HG02938 (cell line): ENCODE data around the gene GPC6.

Source experiments
- ATAC-seq: cut with Tn5 transposase; IDR thresholded peaks from one replicate; pipeline ENCODE4 v1.9.1; 2021; ENCODE audit warnings: mild to moderate bottlenecking, moderate library complexity; ENCODE audit not compliant: unreplicated experiment

Gene GPC6

DNA sequence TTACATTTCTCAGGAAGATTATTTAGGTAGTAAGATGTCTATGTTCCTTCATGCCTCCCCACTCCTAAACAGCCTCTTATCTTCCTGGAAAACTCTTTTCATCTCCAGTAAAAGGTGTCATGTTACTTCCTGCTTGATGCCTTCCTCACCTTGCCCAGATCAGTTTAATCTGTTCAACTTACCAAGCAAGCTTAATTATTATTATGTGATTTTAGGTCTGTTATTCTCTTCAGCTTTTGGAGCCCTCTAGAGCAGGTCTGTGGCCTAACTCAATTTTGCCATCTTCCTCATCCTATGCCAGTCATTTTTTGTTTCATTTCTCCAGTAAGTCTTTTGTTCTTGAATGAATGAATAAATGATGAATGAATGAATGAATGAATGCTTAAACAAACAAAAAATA is 724.5 kb downstream of the GPC6 start:
- no peak for ATAC-seq

DNA sequence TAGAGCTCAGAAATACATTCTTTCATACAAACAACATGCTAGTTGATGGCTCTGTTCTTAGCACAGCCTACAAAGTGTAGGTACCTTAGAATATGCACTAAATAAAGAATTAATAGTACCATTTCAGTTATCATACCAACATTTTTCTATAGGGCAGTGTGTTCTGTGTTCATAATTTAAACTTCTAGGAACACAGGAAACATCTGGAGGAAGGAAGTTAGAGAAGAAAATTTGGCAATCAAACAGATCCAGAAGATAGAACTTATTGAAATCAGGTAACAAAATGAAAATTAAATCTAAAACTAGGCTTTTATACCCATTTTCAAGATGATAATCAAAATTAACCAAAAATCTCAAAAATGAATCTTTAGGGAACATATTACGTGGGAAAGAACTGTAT is 725.3 kb downstream of the GPC6 start:
- no peak for ATAC-seq

DNA sequence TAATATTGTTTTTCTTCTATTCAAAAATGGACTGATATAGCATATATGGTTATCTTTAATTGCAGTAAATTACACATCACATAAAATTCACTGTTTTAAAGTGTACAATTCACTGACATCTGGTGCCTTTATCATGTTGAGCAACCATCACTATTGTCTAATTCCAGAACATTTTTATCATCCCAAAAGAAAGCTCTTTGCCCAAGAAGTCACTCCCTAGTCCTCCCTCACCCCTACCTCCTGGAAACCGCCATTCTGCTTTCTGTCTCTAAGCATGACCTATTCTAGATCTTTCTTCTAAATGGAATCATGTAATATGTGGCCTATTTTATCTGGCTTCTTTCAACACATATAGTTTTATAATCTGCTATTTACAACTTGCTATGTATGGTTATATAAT is 727.2 kb downstream of the GPC6 start:
- no peak for ATAC-seq

DNA sequence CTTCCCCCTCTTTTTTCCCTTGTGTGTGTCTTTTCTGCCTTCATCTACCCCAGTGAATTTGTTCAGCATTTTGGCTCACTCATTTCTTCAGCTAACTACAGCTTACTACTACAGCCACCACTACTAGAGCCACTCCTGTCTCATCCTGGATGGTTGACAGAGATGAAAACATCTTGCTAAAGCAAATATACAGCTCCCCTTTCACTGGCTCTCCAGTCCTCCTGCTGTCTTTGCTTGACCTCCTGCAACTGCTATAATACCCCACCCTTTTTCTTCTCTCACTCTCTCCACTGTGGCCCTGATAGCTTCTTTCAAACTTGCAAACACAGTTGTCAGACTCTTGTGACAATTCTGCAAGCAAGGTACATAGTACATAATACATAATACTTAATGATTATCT is 729.3 kb downstream of the GPC6 start:
- no peak for ATAC-seq

DNA sequence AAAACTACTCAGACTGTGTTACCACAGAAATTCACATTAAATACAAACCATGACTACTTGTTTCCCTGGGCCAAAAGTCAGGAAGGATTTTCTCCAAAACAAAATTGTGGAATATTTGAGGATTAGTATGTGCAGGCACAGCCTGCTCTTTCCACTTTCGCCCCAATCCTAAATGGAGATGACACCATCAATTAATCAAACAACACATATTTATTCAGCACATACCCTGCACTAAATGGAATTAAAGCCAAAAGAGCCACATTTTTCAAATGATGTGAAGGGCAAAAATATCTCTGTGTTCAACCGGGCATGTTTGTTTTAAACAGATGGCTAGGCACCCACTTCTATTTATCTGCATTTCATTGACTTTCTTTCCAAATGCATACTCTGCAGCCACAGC is 729.8 kb downstream of the GPC6 start:
- no peak for ATAC-seq

DNA sequence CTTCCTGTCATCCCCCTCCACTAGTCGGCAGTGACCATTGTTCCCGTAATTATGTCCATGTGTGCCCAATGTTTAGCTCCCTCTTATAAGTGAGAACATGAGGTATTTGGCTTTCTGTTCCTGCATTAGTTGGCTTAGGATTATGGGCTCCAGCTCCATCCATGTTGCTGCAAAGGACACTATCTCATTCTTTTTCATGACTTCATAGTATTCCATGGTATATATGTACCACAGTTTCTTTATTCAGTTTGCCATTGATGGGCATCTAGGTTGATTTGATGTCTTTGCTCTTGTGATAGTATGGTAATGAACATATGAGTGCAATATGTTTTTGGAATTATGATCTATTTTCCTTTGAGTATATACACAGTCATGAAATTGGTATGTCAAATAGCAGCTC is 730.8 kb downstream of the GPC6 start:
- no peak for ATAC-seq

DNA sequence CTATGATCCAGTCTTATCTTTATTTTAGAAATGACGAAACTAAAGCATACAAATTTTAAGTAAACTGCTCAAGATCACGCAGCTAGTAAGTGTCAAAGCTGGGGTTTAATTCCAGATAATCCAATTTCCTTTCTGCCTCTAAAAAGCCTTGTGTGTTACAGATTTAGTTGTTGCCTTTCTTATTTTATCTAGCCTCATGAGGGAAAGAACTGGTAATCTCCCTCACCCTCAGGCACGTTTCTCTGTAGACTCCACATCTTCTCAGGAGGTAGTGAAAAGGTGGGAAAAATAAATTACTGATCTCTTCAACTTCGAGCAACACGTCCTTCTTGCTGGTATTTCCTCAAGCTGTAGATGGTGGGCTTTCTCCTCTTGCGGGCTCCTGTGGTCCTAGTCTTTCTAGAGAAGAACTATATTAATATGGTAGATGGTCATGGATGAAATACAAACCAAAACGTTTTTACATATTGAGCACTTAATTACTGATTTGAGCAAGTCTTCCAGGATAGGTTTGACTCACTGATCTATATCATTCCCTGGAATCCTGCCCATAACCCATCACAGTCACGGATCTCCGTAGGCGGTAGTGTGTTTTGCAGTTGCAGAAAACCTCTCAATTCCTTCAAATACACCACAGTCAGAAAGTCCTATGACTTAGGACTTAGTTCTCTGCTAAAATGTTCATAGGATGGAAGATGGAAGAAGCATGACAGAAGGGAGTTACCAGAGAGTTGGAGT is 733.4 kb downstream of the GPC6 start:
- no peak for ATAC-seq

DNA sequence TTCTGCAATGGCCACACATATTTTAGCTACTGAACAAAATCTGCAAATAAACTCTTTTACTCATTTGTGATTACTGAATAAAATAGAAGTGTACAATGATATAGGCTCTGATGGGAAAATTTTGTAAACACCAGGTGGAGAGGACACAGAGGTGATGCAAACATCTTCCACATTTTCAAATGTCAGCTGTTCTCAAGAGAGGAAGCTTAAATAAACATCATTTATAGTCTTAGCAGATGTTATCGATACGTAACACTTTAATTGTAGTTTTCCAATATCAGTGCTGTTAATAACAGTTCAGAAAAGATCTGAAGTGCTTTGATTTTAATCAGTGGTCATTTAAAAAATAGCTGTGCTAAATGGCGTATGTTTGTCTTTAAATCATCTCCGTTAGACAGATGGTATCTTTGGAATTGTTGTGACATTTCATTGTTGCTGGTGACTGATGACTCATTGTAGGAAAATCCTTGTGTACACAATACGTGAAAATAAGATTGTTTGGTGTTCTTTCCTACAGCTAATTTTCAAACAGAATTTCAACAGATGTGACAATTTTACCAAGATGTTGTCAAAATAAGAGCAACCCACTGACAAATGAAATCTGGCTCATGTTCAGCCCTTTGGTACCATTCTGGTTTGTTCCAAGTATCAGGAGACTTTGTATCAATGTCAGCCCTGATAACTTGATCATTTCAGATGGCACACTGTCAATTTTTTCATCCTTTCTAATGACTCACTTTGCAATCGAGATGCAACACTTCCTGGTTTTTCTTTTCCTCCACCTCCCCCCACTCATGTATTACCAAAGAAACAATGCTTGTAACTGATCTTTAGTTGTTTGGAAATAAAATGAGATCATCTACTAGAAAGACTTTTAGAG is 736.9 kb downstream of the GPC6 start:
- no peak for ATAC-seq

DNA sequence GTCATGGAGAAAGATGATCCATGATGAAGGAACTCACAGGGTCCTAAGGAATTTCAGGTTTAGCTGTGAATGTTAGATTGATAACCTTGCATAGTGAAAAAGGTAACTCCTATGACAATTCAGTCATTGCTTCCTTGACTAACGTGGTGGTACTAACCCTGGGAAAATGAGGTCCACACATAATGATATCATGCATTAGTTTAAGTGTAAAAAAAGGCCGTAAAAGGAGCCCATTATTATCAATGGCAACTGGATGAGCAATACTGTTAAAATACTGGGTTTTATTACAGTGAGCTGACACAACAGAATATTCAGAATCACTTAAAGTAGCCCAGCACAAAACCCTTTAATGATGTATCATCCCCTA is 737.5 kb downstream of the GPC6 start:
- no peak for ATAC-seq

DNA sequence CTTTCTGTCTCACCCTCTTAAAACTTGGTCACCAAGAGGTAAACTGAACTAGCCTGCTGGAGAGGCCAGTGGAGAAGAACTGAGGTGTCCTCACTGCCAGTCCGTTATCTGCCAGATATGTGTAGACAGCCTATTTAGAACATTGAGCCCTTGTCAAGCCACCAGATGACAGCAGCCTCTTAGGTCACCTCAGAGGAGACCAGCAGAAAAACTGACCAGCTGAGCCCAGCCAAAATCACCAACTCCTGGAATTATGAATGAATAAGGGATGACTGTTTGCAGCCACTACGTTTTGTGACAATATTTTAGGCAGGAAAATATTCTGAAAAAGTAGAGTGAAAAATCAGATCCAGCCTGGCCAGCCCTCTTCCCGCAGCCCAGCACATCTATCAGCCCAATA is 739.0 kb downstream of the GPC6 start:
- ATAC-seq, result no peak

DNA sequence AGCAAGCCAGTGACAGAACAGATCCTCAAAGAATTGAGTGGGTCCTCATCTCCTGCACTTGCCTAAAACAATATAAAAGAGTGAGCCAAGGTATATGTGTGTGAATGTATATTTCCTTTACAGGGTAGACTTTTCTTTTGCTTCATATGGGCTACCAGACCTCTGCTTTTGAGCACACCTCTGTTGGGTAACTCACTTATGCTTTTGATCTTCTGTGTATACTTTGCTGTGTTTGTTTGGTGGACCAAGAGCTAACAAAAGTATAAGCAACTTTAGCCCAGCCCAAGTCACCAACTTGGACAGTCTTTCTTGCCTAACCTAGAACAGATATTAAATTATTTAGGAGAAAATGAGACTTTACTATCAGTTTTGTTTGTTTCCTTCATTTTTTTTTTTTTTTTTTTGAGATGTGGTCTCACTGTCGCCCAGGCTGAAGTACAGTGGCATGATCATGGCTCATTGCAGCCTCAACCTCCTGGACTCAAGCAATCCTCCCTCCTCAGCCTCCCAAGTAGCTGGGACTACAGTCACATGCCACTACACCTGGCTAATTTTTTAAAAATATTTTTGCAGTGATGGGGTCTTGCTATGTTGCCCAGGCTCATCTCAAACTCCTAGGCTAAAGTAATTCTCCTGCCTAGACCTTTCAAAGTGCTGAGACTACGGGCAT is 739.8 kb downstream of the GPC6 start:
- ATAC-seq, result no peak

DNA sequence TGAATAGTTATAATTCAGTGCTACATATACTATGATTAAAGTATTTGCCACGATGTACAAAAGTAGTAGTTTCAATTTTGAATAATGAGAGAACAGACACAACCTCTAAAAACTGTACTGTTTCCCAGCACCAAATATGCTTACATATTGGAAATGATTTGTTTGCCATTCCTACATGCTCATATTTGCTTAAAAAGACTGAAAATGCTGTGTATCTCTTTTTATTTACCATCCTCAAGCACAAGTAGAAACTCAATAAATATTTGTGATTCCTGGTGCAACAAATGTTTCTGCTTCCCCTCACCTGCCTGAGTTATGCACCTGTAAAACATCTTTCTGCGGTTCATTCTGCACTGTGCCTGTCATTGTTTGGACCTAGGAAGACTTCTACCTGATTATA is 740.7 kb downstream of the GPC6 start:
- ATAC-seq, result no peak

DNA sequence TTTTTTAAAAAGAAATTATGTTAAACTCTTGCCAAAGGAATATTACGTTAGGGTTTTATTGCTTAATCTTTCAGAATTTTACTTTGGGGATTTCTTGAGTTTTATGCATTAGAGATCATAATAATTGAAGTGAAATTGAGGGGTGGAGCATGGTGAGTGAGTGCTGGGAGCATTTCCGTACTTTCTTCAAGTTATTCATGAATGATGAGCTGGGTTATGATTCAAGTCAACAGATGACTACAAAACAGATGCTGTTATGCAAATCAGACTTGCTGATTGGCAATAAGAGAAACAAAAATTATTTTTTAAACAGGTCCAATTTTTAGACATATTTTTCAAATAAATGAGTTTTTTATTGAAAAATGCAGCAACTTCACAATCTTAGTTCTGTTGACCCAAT is 748.6 kb downstream of the GPC6 start:
- no peak for ATAC-seq

DNA sequence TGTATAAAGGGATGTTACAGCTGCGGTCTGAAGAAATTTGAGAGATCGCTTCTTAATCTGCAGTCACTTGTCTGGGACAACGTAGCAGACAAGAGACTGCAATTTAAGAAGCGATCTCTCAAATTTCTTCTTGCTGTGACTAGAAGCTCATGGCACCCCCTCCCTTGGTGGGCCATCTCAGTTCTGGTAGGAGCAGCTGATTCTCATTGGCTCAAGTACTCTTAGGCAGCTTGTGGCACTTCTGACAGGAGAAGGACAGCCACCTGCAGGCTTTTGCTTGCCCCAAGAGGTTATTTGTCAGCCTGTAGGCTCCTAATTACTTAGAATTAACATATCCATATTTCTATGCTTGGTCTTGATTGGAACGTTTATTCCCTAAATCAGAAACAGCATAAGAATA is 749.9 kb downstream of the GPC6 start:
- no peak for ATAC-seq

DNA sequence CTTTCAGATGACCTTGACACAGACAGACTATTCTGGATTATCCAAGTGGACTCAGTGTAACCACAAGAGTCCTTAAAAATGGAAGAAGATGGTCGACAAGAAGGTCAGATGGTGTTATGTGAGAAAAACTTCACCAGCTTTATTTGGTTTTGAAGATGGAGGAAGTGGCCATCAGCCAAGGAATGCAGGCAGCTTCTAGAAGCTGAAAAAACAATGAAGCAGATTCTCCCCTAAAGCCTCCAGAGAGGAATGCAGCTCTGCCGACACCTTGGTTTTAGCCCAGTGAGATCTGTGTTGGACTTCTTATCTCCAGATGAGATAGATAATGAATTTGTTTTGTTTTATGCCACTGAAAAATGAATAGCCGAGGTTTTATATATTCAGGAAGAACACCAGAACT is 751.4 kb downstream of the GPC6 start:
- ATAC-seq, result no peak

DNA sequence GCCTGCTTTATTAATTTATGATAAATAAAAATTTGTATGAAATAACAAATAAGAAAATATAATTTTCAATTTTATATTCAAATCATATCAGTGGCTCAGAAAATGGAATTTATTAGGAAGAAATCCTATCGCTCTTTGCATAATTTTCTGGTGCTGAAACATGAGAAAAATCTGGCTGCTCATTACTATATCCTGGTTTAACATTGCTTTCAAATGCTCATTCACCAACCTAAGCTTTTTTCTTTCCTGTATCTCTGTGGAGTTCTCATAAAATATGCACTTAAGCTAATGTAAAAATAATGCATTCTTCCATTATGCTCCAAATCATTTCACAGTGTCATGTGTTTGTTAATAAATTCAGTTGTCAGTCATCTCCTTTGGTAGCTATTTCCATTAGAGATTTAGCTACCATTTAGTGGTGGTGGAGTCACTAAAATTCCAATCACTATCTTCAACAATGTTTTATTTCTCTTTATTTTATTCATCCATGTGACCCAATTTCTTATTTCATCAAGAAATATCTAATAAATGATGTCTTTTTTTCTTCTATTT is 754.9 kb downstream of the GPC6 start:
- no peak for ATAC-seq

DNA sequence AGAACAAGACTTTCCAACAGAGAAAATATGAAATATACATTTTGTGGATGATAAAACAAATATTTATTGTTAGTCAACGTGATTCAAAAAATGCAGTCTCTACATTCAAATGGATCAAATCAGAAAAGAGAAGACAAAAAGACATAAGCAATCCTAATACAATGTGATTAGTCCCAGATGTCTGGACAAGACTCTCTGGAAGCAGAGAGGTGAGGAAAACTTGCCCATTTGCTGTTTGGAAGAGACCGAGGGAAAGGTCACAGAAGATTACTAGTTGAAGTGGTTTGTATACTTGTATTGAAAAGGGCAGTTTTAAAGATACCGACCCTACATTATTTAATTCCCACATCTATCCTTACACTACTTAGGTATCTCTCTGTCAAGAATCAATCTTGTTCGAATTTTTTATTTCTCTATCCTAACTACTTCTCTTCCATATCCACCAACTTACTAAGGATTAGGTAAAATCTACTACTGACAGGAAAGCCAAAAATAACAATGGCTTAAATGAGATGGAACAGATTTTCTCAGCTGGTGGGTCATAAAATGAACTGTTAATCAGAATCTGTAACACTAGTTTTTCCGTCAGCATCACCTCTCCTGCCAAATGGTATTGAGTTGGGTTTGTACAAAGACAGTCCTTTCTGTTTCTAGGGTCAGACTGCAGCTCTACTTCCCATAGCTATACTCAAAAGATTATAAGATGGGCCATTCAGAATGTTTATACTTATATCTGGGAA is 755.7 kb downstream of the GPC6 start:
- ATAC-seq, result no peak

DNA sequence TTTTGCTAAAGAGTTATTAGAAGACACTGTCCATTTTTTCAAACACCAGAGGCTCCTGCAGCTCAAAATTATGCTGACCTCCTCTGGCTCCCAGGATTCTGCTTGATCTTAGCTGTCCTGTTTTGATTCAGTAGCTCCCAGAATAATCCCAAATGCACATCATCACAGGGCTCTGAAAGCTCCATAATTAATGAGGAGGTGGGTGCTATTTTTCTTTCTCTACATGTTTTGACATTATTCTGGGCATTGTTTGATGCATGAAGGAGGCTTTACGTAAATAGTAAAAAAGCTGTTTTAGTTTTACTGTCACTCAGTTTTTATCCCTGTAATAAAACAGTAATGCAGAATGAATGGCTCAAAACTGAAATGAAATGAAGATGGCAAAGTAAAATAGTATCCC is 757.4 kb downstream of the GPC6 start:
- no peak for ATAC-seq

DNA sequence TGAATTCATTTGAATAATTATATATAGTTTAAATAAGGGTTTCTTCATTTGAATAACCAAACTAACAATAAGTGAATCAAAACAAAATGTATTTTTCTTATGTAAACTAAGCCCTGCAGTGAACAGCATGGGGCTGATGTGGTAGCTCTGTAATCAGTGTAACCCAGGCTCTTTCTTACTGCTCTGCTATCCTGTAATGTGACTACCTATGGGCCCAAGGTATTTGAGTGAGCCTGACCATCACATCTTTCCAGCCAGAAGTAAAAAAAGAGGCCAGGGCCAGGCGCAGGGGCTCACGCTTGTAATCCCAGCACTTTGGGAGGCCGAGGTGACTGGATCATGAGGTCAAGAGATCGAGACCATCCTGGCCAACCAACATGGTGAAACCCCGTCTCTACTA is 758.3 kb downstream of the GPC6 start:
- no peak for ATAC-seq

DNA sequence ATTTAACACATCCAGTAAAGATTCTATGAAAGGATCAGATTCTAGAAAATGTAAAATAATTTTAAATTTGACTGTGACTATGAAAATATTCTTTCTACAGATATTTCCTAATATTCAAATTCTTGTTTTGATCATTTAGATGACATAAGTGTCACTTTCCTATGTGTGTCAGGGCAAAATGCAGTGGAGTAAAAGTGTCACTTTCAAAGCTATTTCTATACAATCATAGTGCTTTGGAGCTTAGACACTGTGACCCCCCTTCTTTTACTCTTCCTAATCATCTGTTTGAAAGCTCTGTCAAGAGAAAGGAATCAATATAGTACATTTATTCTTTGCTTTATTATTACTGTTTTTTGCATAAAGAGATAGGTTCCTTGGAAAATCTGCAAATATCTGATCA is 760.9 kb downstream of the GPC6 start:
- no peak for ATAC-seq

DNA sequence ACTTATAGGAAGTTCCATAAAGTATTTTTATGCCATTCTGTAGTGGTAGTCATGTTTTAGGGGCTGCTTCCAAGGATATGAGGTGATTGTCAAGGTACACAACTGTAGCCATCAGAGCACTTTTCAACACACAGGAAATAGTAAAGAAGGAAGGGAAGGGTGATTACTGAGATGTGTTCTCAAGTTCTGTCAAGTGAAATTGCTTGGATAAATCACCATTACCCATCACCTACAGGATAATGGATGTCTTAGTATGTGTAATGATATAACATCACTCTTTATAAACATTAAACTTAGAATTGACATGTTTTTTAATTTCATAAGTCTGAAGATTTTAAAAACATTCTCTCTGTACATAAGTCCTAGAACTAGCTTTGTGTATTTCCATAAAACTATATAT is 765.0 kb downstream of the GPC6 start:
- no peak for ATAC-seq
